Activated B cell treated with CpG ODN at 0.5 μM for 24 hours (primary cell): ENCODE measurements around the gene NAA30. TPM values are rescaled to one million over a fixed set of nuclear protein-coding genes. Genes with fewer than 3 reads are reported as not detected.

ENCODE experiments used
- ATAC-seq: fragments of 200-7000 bp; cut with Tn5 transposase; one replicate; pipeline ENCODE4 v1.10.0; 2021; ENCODE audit warnings: low read depth, mild to moderate bottlenecking, moderate library complexity
- CTCF ChIA-PET: fragments of 350-600 bp; sonication (Branson Sonifier 250); formaldehyde crosslinking; loops from one replicate; lab custom pipeline; 2021; ENCODE audit warnings: antibody characterized with exemption; lab: Charles Lee
- POLR2A ChIA-PET: fragments of 350-600 bp; sonication (Branson Sonifier 250); formaldehyde crosslinking; loops from one replicate; lab custom pipeline; 2021; ENCODE audit warnings: antibody characterized with exemption; lab: Charles Lee
- DNase-seq: peaks from one replicate; pipeline ENCODE4 v3.0.0; 2022
- H3K27ac Mint-ChIP-seq: one replicate; pipeline ENCODE4 v1.8.0; 2020; ENCODE audit warnings: mixed read lengths
- H3K27me3 Mint-ChIP-seq: one replicate; pipeline ENCODE4 v1.8.0; 2021; ENCODE audit warnings: mixed read lengths
- H3K36me3 Mint-ChIP-seq: one replicate; pipeline ENCODE4 v1.8.0; 2021; ENCODE audit warnings: low read depth, mixed read lengths
- H3K4me1 Mint-ChIP-seq: one replicate; pipeline ENCODE4 v1.8.0; 2021; ENCODE audit warnings: mixed read lengths
- H3K4me3 Mint-ChIP-seq: one replicate; pipeline ENCODE4 v1.8.0; 2020; ENCODE audit warnings: mild to moderate bottlenecking, mixed read lengths
- H3K9me3 Mint-ChIP-seq: one replicate; pipeline ENCODE4 v1.8.0; 2020; ENCODE audit warnings: mixed read lengths
- intact Hi-C: fragments of 100-400 bp; cut with micrococcal nuclease; formaldehyde crosslinking; loops from one replicate; pipeline ENCODE4 v1.15.1; 2024
- total RNA-seq: library from RNA; stranded (reverse); gene quantifications from 2 replicates; pipeline ENCODE4 v1.2.3, GENCODE V29; 2022
- TF ChIP-seq, protein P1 (sequence below): fragments of 200-600 bp; IDR thresholded peaks from one replicate; pipeline ENCODE4 v1.8.0; 2022; ENCODE audit warnings: antibody characterized with exemption, mild to moderate bottlenecking

Gene NAA30
- total RNA-seq, 1 donor from 2014 or later = 14.6 TPM

DNA sequence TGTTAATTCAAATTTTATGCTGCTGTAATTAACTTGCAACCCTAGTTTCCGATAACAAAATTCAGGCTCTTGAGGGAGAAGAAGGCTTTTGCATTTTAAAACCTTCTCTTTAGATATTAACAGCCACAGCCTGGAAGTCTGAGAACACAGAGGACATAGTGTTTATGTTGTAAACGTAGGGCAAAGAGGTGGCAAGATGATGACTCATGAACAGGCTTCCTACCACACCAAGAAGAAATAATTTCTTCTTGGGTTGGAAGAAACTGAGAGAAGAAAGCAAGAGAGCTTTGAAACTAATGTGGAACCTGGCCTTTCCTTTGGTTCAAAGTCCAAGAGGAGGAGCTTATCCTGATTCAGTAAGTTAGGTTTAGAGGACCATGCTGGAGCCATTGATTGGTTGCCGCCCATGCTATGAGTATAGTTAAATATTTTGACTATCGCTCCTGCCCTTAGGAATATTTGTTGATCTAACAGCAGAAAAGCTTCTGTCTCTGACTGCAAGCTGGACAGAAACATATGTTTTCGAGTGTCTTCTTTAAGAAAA, 71.5 kb downstream of the NAA30 start:
- CTCF ChIA-PET = no interaction called here

DNA sequence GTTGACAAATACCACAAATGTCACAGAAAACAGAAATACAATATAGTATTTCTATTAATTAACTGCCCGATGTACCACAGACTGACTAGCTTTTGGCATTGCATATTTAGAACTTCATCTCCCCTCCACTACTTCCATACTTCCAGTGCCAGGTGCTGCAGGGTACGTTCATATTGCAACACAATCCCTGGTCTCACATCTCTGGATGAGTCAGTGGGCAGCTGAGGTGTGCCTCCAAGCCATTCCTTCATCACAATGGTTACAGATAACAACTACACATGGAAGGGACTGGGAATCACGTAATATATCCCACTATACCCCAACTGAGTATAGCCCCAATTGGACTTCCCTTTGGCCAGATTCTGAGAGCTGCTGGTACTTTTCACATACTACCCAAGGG, 72.2 kb downstream of the NAA30 start:
- peaks cover 18% of the 10 kb centered on the region for H3K4me1 Mint-ChIP-seq
- DNase-seq (no peak), ATAC-seq (no peak)
- POLR2A ChIA-PET = no interaction called here
- intact Hi-C loops = no loop called here
- H3K27me3 Mint-ChIP-seq = peaks cover 1% of the 10 kb centered on the region
- no peaks in the 10 kb centered on the region for H3K9me3 Mint-ChIP-seq
- CTCF ChIA-PET = no interaction called here
- no peaks in the 10 kb centered on the region for H3K36me3 Mint-ChIP-seq
- TF ChIP-seq, protein P1, sequence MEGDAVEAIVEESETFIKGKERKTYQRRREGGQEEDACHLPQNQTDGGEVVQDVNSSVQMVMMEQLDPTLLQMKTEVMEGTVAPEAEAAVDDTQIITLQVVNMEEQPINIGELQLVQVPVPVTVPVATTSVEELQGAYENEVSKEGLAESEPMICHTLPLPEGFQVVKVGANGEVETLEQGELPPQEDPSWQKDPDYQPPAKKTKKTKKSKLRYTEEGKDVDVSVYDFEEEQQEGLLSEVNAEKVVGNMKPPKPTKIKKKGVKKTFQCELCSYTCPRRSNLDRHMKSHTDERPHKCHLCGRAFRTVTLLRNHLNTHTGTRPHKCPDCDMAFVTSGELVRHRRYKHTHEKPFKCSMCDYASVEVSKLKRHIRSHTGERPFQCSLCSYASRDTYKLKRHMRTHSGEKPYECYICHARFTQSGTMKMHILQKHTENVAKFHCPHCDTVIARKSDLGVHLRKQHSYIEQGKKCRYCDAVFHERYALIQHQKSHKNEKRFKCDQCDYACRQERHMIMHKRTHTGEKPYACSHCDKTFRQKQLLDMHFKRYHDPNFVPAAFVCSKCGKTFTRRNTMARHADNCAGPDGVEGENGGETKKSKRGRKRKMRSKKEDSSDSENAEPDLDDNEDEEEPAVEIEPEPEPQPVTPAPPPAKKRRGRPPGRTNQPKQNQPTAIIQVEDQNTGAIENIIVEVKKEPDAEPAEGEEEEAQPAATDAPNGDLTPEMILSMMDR = no peak
- H3K27ac Mint-ChIP-seq = no peak overlapping the region
- no peak overlapping the region for H3K4me3 Mint-ChIP-seq

More for the DNA sequence above, 71.5 kb downstream of the NAA30 start:
- DNase-seq (no peak), ATAC-seq (no peak)
- Mint-ChIP-seq H3K4me1 (peaks cover 18% of the 10 kb centered on the region), H3K27ac (no peak overlapping the region), H3K4me3 (no peak overlapping the region), H3K9me3 (no peaks in the 10 kb centered on the region), H3K36me3 (no peaks in the 10 kb centered on the region), H3K27me3 (peaks cover 1% of the 10 kb centered on the region)
- intact Hi-C loops = no loop called here
- TF ChIP-seq, protein P1 = no peak
- POLR2A ChIA-PET = no interaction called here

DNA sequence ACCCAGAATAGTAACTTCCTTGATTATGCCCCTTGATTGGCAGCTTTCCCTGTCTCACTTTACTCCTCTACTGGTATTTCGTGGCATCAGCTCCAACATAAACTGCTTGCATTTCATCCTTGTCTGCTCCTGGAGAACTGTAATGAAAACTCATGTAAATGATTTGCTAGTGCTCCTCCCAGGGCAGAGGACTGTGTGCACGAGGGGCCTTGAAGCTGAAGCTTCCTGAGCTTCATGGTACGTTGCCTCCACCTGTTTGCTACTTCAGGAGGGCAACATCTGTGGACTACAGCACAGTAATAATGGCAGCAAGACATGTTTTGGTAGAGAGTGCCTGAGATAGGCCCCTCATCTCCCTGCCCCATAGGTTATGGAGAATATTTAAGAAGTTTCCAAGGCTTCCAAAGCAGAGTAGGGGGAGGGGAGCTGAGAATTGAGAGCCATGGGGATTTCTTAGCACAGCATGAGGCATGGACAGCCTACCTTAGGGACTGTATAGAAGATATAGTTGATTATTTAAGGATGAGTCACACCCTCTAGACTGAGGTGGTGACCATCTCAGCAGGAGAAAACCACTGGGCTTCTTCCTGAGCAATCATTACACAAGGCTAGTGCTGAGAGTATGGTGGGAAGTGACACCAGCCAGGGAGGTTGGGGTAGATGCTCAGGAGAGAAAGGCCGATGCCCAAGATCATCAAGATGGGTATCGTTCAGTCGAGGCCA, 73.8 kb downstream of the NAA30 start:
- H3K27ac Mint-ChIP-seq = no peak overlapping the region
- intact Hi-C loops = no loop called here
- TF ChIP-seq, protein P1 = no peak

More for the DNA sequence above, 73.8 kb downstream of the NAA30 start:
- no peaks in the 10 kb centered on the region for H3K36me3 Mint-ChIP-seq
- H3K27me3 Mint-ChIP-seq = peaks cover 1% of the 10 kb centered on the region
- ChIA-PET POLR2A (no interaction called here), CTCF (no interaction called here)
- H3K4me1 Mint-ChIP-seq = peaks cover 18% of the 10 kb centered on the region
- no peak overlapping the region for H3K4me3 Mint-ChIP-seq
- DNase-seq (no peak), ATAC-seq (no peak)
- no peaks in the 10 kb centered on the region for H3K9me3 Mint-ChIP-seq

Other genes starting within 250 kb of the NAA30 start
- 51.3 and 53.8 TPM in 2 replicates for gene EXOC5, start 121.7 kb upstream of the NAA30 start, total RNA-seq
- gene AP5M1, start 121.6 kb upstream of the NAA30 start, total RNA-seq = 48.4 and 54.6 TPM in 2 replicates
- gene CCDC198, start 103.3 kb downstream of the NAA30 start, total RNA-seq = not detected in 2 replicates